SK-N-SH (cell line): Measurements from ENCODE around the gene ASAP2.
A peak's percentile ranks its signal among the peaks of the same experiment; 100 is the strongest.

Experiments
- EP300 ChIP-seq, 2 experiments: IDR thresholded peaks; 2 replicates each; pipeline versions ENCODE4 v1.4.0 to v1.6.1; 2012; ENCODE audit warnings: borderline replicate concordance in 1 of 2, low read depth in 1 of 2, low read length in 1 of 2
- TF ChIP-seq, protein P1 (sequence below): fragments of 200-600 bp; sonication (generic); IDR thresholded peaks from 2 replicates; pipeline ENCODE4 v1.6.1; 2017; ENCODE audit warnings: antibody characterized with exemption, mild to moderate bottlenecking, moderate library complexity

DNA sequence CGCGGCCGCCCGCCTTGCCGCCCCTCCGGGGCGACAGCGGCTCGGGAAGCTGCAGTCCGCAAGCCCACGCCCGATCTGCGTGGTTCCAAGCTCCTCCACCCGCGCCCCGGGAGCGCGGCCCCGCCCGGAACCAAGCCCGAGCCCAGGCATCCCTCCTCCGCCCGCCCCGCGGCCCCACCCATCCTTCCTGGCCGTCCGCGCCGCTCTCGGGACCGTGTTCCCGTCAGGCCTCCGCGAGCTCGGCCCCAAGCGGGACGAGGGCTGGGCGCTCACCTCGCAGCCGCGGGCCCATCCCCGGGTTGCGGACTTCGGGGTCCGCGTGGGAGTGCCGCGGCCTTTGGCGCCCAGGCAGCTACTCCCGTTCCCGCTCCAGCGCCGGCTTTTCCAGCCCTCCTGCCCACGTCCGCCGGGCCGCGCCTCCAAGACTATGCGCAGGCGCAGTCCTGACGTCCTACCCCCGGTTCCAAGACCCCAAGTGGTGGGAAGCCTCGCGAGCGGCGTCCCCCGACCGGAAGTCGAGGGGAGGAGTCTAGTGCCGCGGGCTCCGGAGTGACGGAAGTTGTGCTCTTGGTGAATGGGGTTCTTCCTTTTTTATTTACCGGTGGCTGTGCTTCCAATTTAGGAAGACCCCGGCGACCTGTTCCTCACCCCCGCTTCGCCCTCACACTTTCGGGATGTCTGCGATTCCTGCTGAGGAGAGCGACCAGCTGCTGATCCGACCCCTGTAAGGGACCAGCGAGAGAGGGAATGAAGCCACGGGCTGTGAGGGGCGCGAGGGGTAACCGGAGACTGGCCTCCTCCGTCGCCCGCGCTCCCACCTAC lies 216.7 kb downstream of the ASAP2 start, which contains the start of the genes CPSF3 and ITGB1BP1:
- TF ChIP-seq, protein P1, sequence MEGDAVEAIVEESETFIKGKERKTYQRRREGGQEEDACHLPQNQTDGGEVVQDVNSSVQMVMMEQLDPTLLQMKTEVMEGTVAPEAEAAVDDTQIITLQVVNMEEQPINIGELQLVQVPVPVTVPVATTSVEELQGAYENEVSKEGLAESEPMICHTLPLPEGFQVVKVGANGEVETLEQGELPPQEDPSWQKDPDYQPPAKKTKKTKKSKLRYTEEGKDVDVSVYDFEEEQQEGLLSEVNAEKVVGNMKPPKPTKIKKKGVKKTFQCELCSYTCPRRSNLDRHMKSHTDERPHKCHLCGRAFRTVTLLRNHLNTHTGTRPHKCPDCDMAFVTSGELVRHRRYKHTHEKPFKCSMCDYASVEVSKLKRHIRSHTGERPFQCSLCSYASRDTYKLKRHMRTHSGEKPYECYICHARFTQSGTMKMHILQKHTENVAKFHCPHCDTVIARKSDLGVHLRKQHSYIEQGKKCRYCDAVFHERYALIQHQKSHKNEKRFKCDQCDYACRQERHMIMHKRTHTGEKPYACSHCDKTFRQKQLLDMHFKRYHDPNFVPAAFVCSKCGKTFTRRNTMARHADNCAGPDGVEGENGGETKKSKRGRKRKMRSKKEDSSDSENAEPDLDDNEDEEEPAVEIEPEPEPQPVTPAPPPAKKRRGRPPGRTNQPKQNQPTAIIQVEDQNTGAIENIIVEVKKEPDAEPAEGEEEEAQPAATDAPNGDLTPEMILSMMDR, result no peak
- 0 out of 4 replicates have a peak, but pooled peaks of 1 of the 2 experiments have one; percentile 39 for TF ChIP-seq EP300 (IDR thresholded peaks at IDR 0.05; ENCODE audit: borderline replicate concordance in 1 of 2, low read depth in 1 of 2, low read length in 1 of 2)
